D721Med (cell line): ENCODE data around the gene SPECC1.
A peak's percentile ranks its signal among the peaks of the same experiment; 100 is the strongest.

Experiments
- DNase-seq: peaks from one replicate; pipeline ENCODE4 v3.0.0; 2011; ENCODE audit warnings: low spot score; ENCODE audit not compliant: insufficient read length
- FAIRE-seq: peaks from 2 replicates; lab custom pipeline; 2011; peaks lifted over from hg19 to GRCh38; lab: Jason Lieb, UNC
- TF ChIP-seq, protein P1 (sequence below): IDR thresholded peaks from 2 replicates; pipeline ENCODE4 v1.5.1; 2012; ENCODE audit warnings: mild to moderate bottlenecking, control low read depth; ENCODE audit not compliant: insufficient read depth; ENCODE audit errors: missing control alignments

The SPECC1 gene

GRCh38 chr17:20243524-20243923, 234.4 kb downstream of the SPECC1 start:
- TF ChIP-seq, protein P1, sequence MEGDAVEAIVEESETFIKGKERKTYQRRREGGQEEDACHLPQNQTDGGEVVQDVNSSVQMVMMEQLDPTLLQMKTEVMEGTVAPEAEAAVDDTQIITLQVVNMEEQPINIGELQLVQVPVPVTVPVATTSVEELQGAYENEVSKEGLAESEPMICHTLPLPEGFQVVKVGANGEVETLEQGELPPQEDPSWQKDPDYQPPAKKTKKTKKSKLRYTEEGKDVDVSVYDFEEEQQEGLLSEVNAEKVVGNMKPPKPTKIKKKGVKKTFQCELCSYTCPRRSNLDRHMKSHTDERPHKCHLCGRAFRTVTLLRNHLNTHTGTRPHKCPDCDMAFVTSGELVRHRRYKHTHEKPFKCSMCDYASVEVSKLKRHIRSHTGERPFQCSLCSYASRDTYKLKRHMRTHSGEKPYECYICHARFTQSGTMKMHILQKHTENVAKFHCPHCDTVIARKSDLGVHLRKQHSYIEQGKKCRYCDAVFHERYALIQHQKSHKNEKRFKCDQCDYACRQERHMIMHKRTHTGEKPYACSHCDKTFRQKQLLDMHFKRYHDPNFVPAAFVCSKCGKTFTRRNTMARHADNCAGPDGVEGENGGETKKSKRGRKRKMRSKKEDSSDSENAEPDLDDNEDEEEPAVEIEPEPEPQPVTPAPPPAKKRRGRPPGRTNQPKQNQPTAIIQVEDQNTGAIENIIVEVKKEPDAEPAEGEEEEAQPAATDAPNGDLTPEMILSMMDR: no peak
- FAIRE-seq: no peak
- DNase-seq: no peak

DNA sequence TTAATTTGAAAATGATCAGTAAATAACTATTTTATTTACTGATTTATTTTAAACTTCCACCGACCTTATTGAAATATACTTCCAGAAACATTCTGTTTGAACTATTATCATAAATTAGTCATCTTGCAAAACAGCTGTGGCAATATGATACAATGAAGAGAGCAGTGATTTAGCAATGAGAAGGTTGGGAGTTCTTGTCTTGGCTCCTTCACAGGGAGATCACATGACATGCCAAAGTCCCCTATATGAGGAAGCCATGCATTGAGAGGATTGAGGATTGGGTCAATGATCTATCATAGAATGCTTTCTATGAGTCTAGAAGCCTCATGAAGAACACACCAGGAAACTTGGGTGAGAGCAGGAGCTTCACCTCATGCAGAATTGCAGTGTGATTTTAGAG, 235.5 kb downstream of the SPECC1 start:
- FAIRE-seq: no peak
- TF ChIP-seq, protein P1: no peak
- no peak for DNase-seq

GRCh38 chr17:20246692-20247091, 237.5 kb downstream of the SPECC1 start:
- TF ChIP-seq, protein P1: no peak
- FAIRE-seq: no peak

DNA sequence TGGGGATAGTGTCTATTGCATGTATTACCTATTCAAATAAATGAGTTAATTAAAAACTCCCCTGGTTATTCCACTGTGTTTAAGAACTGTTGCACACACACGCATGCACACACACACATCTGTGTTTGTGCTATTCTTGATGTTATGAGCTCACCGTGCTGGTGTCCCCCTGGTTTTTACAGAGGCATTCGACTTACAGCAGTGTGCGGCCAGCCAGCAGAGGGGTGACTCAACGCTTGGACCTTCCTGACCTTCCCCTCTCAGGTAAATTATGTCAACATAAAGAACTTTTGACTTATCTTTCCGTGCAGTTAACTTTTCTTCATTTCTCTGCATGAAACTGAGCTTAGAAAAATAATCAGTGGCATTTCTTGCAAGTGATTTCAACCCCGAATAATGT, 244.2 kb downstream of the SPECC1 start:
- DNase-seq (no peak), FAIRE-seq (no peak)
- TF ChIP-seq, protein P1: no peak

More at GRCh38 chr17:20246692-20247091, 237.5 kb downstream of the SPECC1 start:
- DNase-seq: no peak

DNA sequence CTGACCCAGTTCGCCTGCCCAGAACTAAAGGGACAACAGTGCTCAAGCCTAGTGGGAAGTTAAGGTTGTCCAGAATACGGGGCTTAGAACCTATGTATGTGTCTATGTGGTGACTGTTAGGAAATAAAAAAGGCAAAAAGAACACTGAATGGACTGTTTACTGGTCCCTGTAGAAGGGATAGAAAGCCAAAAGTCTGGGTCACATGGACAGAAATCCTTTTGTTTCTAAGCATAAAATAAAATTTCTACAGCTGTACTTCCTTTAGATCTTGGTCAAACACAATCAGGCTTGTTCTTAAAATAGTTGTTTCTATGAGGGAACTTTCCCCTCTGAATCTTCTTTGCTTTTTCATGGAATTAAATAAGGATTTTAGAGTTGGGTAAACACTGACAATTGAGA, 245.4 kb downstream of the SPECC1 start:
- DNase-seq: no peak
- TF ChIP-seq, protein P1: no peak
- FAIRE-seq: no peak

DNA sequence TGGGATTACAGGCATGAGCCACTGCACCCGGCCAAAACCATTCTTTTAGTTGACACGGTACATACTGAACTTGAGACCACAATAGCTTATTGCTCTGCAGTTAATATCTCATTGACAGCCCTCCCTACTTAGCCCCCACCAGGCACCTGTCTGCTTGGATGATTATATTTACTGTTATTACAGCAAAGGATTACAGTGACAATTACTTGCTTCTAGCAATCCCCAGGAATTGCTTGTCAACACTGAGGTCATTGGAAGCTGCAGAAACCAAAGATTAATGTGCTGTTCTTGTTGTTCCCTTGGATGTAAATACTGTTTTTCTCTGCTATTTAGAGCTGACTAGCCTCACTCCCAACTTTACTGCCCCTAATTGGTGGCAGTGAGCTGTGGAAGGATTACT, 247.0 kb downstream of the SPECC1 start:
- DNase-seq: peak; percentile 18
- peak; percentile 60 for FAIRE-seq
- TF ChIP-seq, protein P1: no peak

- DNase-seq: no peak
- TF ChIP-seq, protein P1: no peak
- FAIRE-seq: no peak
Observed at GRCh38 chr17:20257008-20257407, 247.8 kb downstream of the SPECC1 start.
